DND-41 (cell line): ENCODE data around the gene ACLY.
"Not testable (repeated sequence)": the region's sequence is repeated elsewhere in the genome, so short reads cannot be mapped to it uniquely, and the experiment has no call there.

Experiments
- EZH2 ChIP-seq: IDR thresholded peaks from 3 replicates; pipeline ENCODE4 v1.6.1; 2012; ENCODE audit warnings: borderline replicate concordance, low read depth, mild to moderate bottlenecking, moderate library complexity, low read length, inconsistent platforms; ENCODE audit not compliant: severe bottlenecking
- TF ChIP-seq, protein P1 (sequence below): IDR thresholded peaks from 2 replicates; pipeline ENCODE4 v1.5.1; 2012; ENCODE audit warnings: borderline replicate concordance, low read length, moderate library complexity, mild to moderate bottlenecking; ENCODE audit not compliant: poor library complexity, severe bottlenecking; ENCODE audit errors: extremely low read depth

DNA sequence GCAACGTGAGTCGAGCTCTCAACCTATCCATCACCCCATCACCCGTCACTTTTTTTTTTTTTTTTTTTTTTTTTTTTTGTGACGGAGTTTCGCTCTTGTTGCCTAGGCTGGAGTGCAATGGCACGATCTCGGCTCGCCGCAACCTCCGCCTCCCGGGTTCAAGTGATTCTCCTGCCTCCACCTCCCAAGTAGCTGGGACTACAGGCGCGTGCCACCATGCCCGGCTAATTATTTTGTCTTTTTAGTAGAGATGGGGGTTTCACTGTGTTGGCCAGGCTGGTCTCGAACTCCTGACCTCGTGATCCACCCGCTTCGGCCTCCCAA is 12.0 kb upstream of the ACLY start:
- TF ChIP-seq, protein P1, sequence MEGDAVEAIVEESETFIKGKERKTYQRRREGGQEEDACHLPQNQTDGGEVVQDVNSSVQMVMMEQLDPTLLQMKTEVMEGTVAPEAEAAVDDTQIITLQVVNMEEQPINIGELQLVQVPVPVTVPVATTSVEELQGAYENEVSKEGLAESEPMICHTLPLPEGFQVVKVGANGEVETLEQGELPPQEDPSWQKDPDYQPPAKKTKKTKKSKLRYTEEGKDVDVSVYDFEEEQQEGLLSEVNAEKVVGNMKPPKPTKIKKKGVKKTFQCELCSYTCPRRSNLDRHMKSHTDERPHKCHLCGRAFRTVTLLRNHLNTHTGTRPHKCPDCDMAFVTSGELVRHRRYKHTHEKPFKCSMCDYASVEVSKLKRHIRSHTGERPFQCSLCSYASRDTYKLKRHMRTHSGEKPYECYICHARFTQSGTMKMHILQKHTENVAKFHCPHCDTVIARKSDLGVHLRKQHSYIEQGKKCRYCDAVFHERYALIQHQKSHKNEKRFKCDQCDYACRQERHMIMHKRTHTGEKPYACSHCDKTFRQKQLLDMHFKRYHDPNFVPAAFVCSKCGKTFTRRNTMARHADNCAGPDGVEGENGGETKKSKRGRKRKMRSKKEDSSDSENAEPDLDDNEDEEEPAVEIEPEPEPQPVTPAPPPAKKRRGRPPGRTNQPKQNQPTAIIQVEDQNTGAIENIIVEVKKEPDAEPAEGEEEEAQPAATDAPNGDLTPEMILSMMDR = not testable (repeated sequence)
- TF ChIP-seq EZH2 = not testable (repeated sequence)
